Adipocyte (in vitro differentiated cells): ENCODE measurements around the gene DICER1.
A peak's percentile ranks its signal among the peaks of the same experiment; 100 is the strongest.

Experiments
- DNase-seq: peaks from one replicate; pipeline ENCODE4 v3.0.0-alpha.2; 2015; ENCODE audit warnings: low read depth
- H3K27me3 ChIP-seq: replicated peaks from 2 replicates; pipeline ENCODE4 v1.7.0; 2013; ENCODE audit warnings: mild to moderate bottlenecking, low read length, moderate library complexity; ENCODE audit not compliant: control insufficient read depth, insufficient read depth
- H3K36me3 ChIP-seq: 2 replicates; pipeline ENCODE4 v1.7.0; 2013; ENCODE audit warnings: low read length, mild to moderate bottlenecking, moderate library complexity; ENCODE audit not compliant: control insufficient read depth, insufficient read depth, severe bottlenecking
- H3K4me1 ChIP-seq: 2 replicates; pipeline ENCODE4 v1.7.0; 2013; ENCODE audit warnings: mild to moderate bottlenecking, low read length, moderate library complexity; ENCODE audit not compliant: control insufficient read depth, insufficient read depth
- H3K4me3 ChIP-seq: 2 replicates; pipeline ENCODE4 v1.7.0; 2013; ENCODE audit warnings: mild to moderate bottlenecking, low read length, moderate library complexity
- H3K9ac ChIP-seq: 2 replicates; pipeline ENCODE4 v1.7.0; 2013; ENCODE audit warnings: mild to moderate bottlenecking, low read length, moderate library complexity
- H3K9me3 ChIP-seq: 2 replicates; pipeline ENCODE4 v1.7.0; 2013; ENCODE audit warnings: mild to moderate bottlenecking, low read length, moderate library complexity; ENCODE audit not compliant: control insufficient read depth

The DICER1 gene

DNA sequence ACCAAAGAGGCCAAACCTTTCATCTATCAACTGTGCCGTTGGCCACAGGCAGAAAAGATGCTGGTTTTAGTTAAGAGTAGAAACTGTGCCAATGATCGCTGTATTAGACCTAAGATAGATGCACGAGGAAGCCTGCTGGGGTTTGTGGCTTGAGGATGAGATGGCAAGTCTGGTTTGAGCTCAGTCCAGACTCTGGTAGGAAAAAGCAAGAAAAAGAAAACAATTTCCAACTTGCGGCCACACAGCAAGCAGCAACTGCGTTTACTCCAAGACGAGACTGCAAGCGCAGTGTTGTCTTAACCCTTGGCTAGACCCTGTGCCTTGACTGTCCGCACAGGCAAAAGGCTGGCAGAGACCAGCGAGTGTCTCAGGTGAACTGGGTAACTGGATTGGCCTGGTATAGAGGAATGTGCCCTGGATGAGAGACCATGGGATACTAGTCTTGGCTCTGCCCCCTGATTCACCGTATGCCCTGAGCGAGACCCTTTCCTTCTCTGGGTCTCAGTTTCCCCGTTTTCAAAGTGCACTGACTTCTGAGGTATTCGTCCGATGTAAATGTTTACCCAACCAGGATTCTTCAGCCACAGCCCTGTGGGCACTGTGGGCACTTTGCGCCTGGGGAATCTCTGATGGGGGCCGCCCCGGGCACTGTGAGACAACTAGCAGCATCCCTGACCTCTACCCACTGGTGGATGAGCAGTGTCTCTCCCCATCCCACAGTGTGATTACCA, 113.4 kb downstream of the DICER1 start:
- H3K9ac ChIP-seq, result no peak overlapping the region
- peaks cover 16% of the 10 kb centered on the region for H3K4me1 ChIP-seq
- H3K9me3 ChIP-seq, result no peaks in the 10 kb centered on the region
- no peak for DNase-seq
- H3K36me3 ChIP-seq, result no peaks in the 10 kb centered on the region
- H3K27me3 ChIP-seq, result peaks cover 36% of the 10 kb centered on the region
- H3K4me3 ChIP-seq, result no peak overlapping the region

DNA sequence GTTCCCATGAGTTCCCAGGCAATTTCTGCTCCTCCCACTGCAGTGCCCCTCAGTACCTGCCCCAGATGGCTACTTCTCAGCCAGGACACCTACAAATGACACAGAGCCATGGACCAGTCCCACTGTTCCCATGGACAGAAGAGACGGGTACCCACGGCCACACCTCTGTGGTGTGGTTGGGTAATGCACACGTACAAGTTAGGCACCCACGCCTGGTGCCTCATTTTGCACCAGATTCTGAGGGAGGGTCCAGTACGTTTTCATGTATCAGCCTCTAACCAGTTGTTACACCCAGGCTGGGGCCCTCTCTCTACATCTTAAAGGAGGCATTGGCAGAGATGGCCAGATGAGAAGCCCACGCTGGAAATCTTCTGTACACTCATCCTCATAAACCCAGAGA, 114.0 kb downstream of the DICER1 start:
- no peak overlapping the region for H3K9ac ChIP-seq
- H3K4me3 ChIP-seq, result no peak overlapping the region
- no peaks in the 10 kb centered on the region for H3K9me3 ChIP-seq
- peaks cover 16% of the 10 kb centered on the region for H3K4me1 ChIP-seq
- DNase-seq, result no peak
- no peaks in the 10 kb centered on the region for H3K36me3 ChIP-seq
- peaks cover 33% of the 10 kb centered on the region for H3K27me3 ChIP-seq

DNA sequence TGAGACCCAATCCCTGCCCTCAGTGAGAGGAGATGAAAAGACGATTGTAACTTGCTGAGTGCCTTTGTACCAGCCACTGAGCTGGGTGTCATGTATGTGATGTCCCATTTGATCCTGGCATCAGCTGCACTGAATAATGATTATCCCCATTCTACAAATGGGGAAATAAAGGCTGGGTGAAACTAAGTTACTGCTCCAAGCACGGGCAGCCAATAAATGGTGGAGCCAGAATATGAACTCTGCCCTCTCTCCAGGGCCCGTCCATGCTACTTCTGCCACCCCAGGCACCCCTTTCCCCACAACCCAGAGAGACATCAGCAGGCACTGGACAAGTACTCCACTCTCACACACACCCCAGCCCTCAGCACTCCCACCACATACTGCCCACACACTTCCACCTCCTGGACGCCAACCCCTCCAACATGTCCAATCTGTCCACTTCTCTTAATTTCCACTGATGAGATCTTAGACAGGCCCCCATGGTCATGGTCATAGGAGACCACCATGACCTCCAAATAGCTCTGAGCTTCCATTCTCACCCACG, 115.8 kb downstream of the DICER1 start:
- H3K27me3 ChIP-seq, result peaks cover 23% of the 10 kb centered on the region
- no peak for DNase-seq
- no peak overlapping the region for H3K9ac ChIP-seq
- H3K4me3 ChIP-seq, result no peak overlapping the region
- H3K4me1 ChIP-seq, result peaks cover 16% of the 10 kb centered on the region
- no peaks in the 10 kb centered on the region for H3K9me3 ChIP-seq
- no peaks in the 10 kb centered on the region for H3K36me3 ChIP-seq

DNA sequence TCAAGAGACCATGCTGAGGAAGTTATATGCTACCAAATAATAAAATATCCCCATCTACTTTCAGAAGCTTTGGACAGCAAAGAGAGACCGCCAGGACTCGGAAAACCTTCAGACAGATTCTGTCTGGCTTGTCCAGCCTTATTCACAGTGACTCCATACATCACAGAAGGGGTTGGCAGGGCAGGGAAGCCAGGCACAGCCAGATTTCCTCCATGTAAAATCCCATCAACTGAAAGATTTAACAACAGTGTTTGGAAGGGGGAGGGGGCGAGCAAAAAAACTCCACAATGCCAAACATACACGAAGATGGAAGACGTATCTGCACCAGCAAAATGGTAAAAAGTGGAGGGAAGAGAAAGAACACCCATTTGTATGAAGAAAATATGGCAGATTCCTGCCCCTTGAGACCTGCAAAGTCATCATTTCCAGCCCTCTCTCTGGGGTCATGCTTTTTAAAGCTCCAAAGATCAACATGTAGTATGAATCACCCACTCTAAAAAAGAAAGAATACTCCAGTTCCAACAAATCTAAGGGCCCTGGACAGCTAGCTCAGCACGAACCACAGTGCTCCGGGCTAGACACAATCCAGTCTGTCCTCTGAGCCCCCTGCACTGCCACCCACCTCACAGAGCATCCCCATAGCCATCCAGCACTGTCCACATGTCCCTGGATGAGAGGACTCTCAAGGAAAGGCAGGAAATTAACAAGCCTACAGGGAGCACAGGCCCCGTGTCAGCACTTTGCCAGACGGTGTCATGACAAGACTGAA, 116.4 kb downstream of the DICER1 start:
- H3K4me3 ChIP-seq, result no peak overlapping the region
- H3K27me3 ChIP-seq, result peaks cover 19% of the 10 kb centered on the region
- H3K9me3 ChIP-seq, result no peaks in the 10 kb centered on the region
- peak; percentile 10 for DNase-seq
- no peaks in the 10 kb centered on the region for H3K36me3 ChIP-seq
- H3K9ac ChIP-seq, result no peak overlapping the region
- peaks cover 16% of the 10 kb centered on the region for H3K4me1 ChIP-seq

DNA sequence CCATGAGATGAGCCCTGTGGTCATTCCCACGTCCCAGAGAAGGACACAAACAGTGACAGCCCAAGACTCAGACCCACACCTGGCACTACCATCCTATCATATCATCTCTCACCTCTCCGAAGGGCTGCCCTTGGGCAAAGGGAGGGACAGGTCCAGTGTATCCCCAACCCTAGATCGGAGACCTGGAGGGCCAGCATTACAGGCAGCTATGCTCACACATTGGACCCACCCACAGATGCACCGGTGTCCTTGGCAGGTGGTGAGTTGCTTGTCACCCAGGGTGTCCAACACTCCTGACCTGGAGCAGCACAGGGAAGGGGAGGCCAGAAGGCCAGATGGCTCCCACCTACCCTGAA, 117.4 kb downstream of the DICER1 start:
- Histone ChIP-seq H3K4me1 (peaks cover 16% of the 10 kb centered on the region), H3K9ac (no peak overlapping the region)
- DNase-seq, result no peak

DNA sequence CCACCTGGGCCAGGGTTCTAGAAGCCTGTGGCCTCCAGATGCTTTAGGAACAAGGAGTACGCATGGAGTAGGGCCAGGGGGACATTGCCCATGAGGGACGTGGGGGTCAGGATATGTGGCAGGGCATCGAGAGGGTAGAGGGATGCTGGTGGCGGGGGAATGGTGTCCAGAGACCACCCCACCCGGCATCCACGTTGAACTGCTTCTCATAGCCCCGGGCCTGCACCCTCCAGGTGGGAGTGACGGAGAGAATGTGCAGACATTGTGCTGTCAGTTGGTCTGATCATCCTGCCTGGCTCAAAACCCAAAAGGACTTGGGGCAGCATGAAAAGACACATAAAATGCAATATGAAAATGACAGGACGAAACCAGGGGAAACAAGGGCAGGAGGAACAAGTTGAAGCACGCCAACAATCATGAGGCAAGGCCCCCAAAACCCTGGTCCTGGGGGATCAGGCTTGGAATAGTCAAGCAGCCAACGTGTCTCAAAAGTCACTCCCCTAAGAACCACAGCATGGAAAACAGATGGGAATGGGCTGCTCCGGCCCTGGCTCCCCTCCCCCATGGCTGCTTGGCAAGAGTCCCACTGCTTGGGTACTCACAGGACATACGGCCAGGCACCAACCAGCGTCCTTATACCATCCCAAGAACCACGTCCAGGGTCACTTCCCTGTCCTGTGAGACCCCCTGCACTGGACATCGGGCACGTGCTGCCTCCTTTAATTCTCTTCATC, 117.9 kb downstream of the DICER1 start:
- no peak for DNase-seq
- H3K27me3 ChIP-seq, result peaks cover 15% of the 10 kb centered on the region

More for the DNA sequence above, 117.4 kb downstream of the DICER1 start:
- no peaks in the 10 kb centered on the region for H3K9me3 ChIP-seq
- H3K27me3 ChIP-seq, result peaks cover 18% of the 10 kb centered on the region
- no peaks in the 10 kb centered on the region for H3K36me3 ChIP-seq
- no peak overlapping the region for H3K4me3 ChIP-seq

DNA sequence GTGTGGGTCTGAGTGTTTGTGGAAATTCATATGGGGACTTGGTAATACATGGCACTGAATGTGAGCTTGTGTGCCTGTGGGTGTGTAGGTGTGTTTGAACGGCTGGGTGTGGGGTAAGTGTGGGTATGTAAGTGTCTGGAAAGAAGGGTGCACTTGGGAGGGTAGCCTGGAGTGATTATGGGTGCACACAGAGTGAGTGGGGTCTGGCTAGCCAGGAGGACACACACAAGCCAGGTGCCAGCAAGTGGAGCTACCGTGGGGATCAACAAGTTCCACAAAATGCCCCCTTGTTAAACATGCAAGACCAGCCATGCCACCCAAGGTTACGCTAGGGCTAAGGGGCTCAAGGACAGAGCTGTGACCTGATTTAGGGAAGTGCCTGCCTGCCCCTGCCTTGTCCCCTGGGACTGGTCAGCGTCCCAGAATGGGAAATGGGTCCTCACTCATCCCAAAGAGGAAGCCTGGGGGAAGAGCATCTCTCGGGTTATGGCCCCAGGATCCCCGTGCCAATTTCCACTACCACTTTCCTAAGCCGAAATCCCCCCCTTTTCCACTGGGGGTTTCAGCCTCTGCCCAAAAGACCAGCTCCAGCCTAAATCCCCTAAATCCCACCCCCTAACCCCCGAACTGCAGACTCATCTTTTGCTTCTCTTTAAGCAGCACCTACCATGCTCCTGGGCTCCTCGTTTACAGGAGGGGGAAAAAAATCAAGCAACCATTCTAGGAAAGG, 118.6 kb downstream of the DICER1 start:
- Histone ChIP-seq H3K9me3 (no peaks in the 10 kb centered on the region), H3K9ac (no peak overlapping the region), H3K27me3 (peaks cover 13% of the 10 kb centered on the region), H3K4me3 (no peak overlapping the region), H3K36me3 (no peaks in the 10 kb centered on the region), H3K4me1 (peaks cover 13% of the 10 kb centered on the region)
- no peak for DNase-seq

More for the DNA sequence above, 117.9 kb downstream of the DICER1 start:
- Histone ChIP-seq H3K4me3 (no peak overlapping the region), H3K9me3 (no peaks in the 10 kb centered on the region), H3K4me1 (peaks cover 16% of the 10 kb centered on the region), H3K9ac (no peak overlapping the region), H3K36me3 (no peaks in the 10 kb centered on the region)

DNA sequence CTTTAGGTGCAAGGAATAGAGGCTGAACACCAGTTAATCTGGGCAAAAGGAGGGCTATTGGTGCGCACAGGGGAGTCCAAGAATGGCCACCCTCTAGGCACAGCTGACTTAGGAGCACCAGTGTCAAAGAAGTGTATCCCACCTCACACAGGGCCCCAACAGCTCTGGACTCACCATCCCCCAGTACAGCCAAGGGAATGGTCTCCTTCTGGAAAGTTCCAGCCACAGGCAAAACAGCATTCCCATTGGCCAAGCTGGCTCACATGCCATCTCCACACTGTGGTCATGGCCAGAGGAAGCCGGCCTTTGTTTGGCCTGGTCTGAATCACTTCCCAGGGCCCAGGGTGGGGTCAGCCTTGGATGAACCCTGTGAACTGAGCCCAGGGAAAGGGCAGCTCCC, 120.1 kb downstream of the DICER1 start:
- no peak for DNase-seq
- no peak overlapping the region for H3K9ac ChIP-seq

More for the DNA sequence above, 120.1 kb downstream of the DICER1 start:
- Histone ChIP-seq H3K27me3 (peaks cover 13% of the 10 kb centered on the region), H3K4me3 (no peak overlapping the region), H3K9me3 (peaks cover 12% of the 10 kb centered on the region), H3K36me3 (no peaks in the 10 kb centered on the region), H3K4me1 (peaks cover 7% of the 10 kb centered on the region)
